HUES64 (cell line): ENCODE results near the gene PIWIL1.

ENCODE experiments used
- H3K27ac ChIP-seq: 2 replicates; pipeline ENCODE4 v1.7.0; 2013; ENCODE audit warnings: low read depth, low read length, inconsistent platforms
- H3K27me3 ChIP-seq: 2 replicates; pipeline ENCODE4 v1.6.1; 2013; ENCODE audit warnings: mild to moderate bottlenecking, low read length; ENCODE audit not compliant: insufficient read depth
- H3K36me3 ChIP-seq: 2 replicates; pipeline ENCODE4 v1.6.1; 2013; ENCODE audit warnings: mild to moderate bottlenecking, low read length; ENCODE audit not compliant: insufficient read depth
- H3K4me1 ChIP-seq: 2 replicates; pipeline ENCODE4 v1.6.1; 2013; ENCODE audit warnings: mild to moderate bottlenecking, low read length, moderate library complexity; ENCODE audit not compliant: insufficient read depth
- H3K4me3 ChIP-seq: 2 replicates; pipeline ENCODE4 v1.5.1; 2013; ENCODE audit warnings: mild to moderate bottlenecking, low read length, moderate library complexity
- H3K9ac ChIP-seq: 2 replicates; pipeline ENCODE4 v1.6.1; 2013; ENCODE audit warnings: mild to moderate bottlenecking, low read depth, low read length
- H3K9me3 ChIP-seq: 2 replicates; pipeline ENCODE4 v1.6.1; 2013; ENCODE audit warnings: low read depth, low read length; ENCODE audit not compliant: insufficient read depth
- WGBS: fragments of 150-250, 120-280 bp; methylation state at CpG from one replicate; pipeline ENCODE4 v1.1.7; 2013; ENCODE audit warnings: missing lambda C conversion rate; 5-methylcytosine and 5-hydroxymethylcytosine counted together

PIWIL1 gene

DNA sequence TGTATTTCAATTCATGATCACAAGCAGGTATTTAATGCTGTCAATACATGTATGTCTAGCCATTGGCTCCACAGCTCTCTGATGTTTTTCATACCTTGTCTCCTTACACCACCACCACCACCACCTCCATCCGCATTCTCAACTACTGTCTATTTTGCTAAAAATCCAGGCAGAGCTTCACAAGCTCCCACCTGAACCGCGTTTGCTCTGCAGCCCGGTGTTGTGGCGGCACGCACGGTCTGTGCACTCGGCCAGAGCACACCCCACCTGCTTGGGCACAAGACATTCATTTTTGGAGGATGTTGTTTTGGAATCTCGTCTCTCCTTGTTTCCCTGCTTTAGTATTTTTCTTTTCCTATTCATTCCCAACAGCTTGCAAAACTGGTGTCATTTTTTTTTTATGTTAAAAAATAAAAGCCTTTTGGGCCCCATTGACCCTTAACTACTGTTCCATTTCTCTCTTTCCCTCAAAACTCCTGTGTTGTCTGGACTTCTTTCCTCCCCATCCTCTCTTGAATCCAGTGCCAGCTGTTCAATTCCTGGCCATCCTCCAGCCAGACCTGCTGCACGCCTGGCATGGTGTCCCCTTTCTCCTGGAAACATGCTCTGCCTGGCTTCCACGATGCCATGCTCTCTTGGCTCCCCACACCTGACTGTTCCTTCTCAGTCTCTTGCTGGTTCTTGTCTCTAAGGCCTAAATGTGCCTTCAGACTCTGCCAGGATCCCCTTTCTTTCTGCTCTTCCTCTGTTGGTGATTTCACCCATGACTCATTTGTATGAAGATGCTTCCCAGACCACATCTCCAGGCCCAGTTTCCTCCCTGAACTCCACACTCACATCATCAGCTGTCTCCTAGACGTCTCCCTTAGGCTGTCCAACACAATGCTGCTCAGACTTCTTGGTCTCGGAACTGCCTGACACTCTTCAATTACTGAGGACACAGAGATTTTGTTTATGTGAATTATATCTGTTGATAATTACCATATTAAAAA is 37.9 kb downstream of the PIWIL1 start:
- Histone ChIP-seq H3K27ac (no peak overlapping the region), H3K4me1 (no peaks in the 10 kb centered on the region), H3K9me3 (no peaks in the 10 kb centered on the region), H3K27me3 (no peaks in the 10 kb centered on the region; the same call in 1 of the 2 replicates), H3K4me3 (no peak overlapping the region), H3K36me3 (no peaks in the 10 kb centered on the region), H3K9ac (no peak overlapping the region)
- 91% methylated on average over 12 of the region's 13 CpGs for WGBS

DNA sequence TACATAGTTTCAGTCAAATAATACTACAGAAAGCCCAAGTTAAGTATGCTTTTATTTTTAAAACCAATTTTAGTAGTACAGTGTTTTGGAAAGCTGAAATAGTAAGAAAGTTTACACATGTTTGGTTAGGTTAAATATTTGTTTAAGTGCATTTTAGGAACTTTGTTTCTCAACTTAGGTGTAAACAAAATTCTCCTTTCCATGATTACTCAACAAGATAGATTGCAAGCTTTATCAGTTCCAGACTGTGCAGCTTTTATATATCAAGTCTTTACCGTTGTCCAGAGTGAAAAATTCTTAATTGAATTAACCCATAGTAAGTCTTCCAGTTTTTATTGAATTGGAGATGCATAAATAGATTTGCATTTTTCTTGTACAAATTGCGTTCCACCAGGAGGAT is 45.1 kb downstream of the PIWIL1 start:
- no peaks in the 10 kb centered on the region for H3K4me1 ChIP-seq
- H3K4me3 ChIP-seq: no peak overlapping the region
- 100% methylated on average over 2 of the region's 2 CpGs for WGBS
- H3K9ac ChIP-seq: no peak overlapping the region
- H3K27ac ChIP-seq: no peak overlapping the region
- H3K9me3 ChIP-seq: no peaks in the 10 kb centered on the region
- H3K27me3 ChIP-seq: no peaks in the 10 kb centered on the region; the same call in 1 of the 2 replicates
- no peaks in the 10 kb centered on the region for H3K36me3 ChIP-seq

DNA sequence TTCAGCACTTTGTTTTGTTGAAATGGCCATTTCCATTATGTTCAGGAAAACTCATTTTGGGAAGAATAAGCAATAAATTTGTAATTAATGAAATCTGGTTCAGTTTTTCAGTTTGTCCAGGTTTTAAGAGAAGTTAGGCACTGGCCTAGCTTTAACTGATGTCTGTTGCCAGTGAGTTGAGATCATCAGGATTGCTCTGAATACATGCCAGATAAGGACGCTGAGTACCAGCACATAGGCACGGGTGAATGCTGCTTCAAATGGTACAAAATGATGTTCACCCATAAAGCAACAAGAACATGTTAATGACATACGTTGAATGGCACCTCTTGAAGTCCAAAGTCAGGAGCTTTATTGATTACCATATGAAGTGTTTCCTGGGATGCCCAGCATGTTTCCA is 46.5 kb downstream of the PIWIL1 start:
- H3K4me1 ChIP-seq: no peaks in the 10 kb centered on the region
- H3K4me3 ChIP-seq: no peak overlapping the region
- H3K9ac ChIP-seq: no peak overlapping the region
- no peaks in the 10 kb centered on the region for H3K27me3 ChIP-seq
- no peaks in the 10 kb centered on the region for H3K36me3 ChIP-seq
- 75% methylated on average over 3 of the region's 3 CpGs for WGBS
- no peaks in the 10 kb centered on the region for H3K9me3 ChIP-seq
- no peak overlapping the region for H3K27ac ChIP-seq

DNA sequence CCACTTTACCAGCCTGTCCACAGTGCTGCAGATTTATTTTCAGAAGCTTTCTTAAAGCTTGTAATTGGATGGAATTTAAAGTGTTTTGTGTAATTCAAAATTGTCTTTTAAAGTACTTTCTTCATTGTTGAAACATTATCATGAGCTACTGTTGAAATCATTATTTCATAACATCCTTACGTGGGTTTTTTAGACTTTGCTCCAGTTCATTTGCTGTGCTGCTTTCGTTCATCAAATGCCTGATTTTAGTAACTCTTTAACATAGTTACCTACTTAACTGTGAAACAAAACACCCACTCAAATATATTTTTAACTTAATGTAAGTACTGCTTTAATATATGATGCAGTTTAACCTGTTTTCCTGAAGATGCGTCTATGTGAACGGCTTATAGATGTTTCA is 47.5 kb downstream of the PIWIL1 start:
- Histone ChIP-seq H3K9me3 (no peaks in the 10 kb centered on the region), H3K27me3 (no peaks in the 10 kb centered on the region), H3K4me3 (no peak overlapping the region), H3K9ac (no peak overlapping the region), H3K27ac (no peak overlapping the region), H3K36me3 (no peaks in the 10 kb centered on the region), H3K4me1 (no peaks in the 10 kb centered on the region)
- 99% methylated on average over 4 of the region's 4 CpGs for WGBS

DNA sequence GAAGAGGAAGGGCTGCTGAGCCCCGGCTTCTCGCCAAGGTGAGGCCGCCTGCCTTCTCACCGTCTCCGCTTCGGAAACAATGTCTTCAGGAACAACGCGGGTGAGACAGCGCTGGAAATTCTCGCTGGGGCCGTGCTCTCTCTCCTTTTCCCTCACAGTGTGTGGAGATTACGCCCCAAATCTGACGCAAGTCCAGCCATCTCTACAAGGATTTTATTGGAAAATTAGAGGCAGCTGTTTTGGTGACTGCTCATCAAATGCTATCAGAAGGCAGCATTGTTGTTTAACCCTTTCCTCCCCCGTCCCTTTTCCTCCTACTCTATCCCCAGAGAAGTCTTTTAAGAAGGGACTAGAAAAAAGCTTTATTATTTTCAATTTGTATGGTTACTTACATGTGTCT is 53.5 kb downstream of the PIWIL1 start:
- Histone ChIP-seq H3K9me3 (no peaks in the 10 kb centered on the region), H3K36me3 (no peaks in the 10 kb centered on the region), H3K27me3 (no peaks in the 10 kb centered on the region), H3K27ac (no peak overlapping the region), H3K4me3 (no peak overlapping the region), H3K9ac (no peak overlapping the region), H3K4me1 (0 out of 2 replicates have a peak, but pooled peaks cover 2% of the 10 kb centered on the region)
- WGBS: 90% methylated on average over 13 of the region's 14 CpGs

DNA sequence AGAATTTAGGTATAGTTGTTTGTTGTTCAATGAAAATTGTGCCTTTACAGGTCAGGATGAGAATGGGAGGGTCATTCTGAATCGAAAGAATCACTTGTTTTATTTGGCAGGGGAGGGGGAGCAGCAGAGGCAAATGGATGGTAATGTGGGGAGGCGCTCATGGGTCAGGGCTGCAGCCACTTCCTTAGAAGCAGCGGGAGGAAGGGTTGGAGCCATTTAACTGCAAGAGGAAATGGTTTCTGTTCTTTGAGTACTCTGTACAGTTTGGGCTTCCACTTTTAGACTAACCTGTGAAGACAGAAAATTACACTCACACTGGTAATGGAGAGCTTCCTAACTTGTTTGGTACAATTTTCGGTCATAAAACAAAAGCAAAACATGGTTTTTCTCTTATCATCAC is 57.2 kb downstream of the PIWIL1 start:
- no peak overlapping the region for H3K4me3 ChIP-seq
- 0 out of 2 replicates have a peak, but pooled peaks cover 2% of the 10 kb centered on the region for H3K4me1 ChIP-seq
- H3K36me3 ChIP-seq: no peaks in the 10 kb centered on the region
- H3K9me3 ChIP-seq: no peaks in the 10 kb centered on the region
- H3K9ac ChIP-seq: no peak overlapping the region
- H3K27ac ChIP-seq: no peak overlapping the region
- WGBS: 72% methylated on average over 3 of the region's 4 CpGs
- H3K27me3 ChIP-seq: no peaks in the 10 kb centered on the region

DNA sequence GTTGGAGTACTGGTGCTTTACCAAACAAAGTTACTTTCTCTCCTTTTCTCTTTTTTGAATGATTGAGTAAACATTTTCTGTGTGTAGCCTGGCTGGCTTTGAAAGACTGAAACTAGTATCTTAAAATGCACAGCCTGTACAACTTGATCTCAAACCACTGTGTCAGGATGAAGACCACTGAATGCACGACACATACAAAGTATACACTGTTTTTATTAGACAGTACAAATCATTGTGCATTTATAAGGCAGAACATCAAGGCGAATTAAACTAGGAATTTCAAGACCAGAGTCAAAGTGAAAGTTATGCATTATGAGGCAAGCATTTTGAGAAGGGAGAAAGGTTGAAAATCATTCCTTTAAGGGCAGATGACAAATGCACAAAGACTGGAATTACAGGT is 59.0 kb downstream of the PIWIL1 start:
- Histone ChIP-seq H3K27ac (no peak overlapping the region), H3K36me3 (no peaks in the 10 kb centered on the region), H3K27me3 (no peaks in the 10 kb centered on the region), H3K9ac (no peak overlapping the region), H3K4me1 (0 out of 2 replicates have a peak, but pooled peaks cover 2% of the 10 kb centered on the region), H3K4me3 (no peak overlapping the region), H3K9me3 (no peaks in the 10 kb centered on the region)
- WGBS: 83% methylated on average over 2 of the region's 2 CpGs

DNA sequence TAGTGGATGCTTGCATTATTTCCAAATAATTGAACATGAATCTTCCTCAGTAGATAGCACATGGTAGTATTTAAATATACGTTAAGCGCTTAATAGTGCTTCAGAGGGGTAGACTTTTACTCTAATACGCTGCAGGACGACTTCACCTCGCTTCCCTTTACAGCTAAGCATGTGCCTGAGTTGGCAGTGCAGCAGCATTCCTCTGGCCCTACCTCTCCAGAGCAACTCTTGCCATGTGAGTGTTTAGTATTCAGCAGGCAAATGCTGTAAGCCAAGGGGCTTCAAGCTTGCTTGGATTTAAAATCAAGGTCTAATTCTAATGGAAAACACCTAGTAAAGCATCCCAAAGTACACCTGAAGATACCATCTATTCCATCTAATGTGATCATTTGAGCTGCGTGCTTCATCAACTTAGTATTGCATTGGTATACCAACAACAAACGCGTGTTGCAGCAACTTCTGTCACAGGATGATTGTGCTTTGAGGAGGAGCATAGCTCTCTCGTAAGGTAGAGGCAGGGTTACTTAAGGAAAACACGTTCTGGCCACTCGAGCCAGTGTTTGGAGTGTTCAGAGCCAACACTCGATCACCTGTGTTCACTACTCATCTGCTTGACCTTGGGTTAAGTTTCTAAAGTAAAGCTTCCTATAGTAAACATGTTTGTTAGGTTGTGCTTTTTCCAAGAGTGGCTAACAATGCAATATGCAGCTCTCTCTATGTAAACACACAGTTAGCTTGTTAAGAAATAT is 60.6 kb downstream of the PIWIL1 start:
- Histone ChIP-seq H3K27ac (no peak overlapping the region), H3K4me3 (no peak overlapping the region), H3K4me1 (0 out of 2 replicates have a peak, but pooled peaks cover 2% of the 10 kb centered on the region), H3K9me3 (no peaks in the 10 kb centered on the region), H3K36me3 (no peaks in the 10 kb centered on the region), H3K27me3 (no peaks in the 10 kb centered on the region), H3K9ac (no peak overlapping the region)
- 96% methylated on average over 12 of the region's 12 CpGs for WGBS

DNA sequence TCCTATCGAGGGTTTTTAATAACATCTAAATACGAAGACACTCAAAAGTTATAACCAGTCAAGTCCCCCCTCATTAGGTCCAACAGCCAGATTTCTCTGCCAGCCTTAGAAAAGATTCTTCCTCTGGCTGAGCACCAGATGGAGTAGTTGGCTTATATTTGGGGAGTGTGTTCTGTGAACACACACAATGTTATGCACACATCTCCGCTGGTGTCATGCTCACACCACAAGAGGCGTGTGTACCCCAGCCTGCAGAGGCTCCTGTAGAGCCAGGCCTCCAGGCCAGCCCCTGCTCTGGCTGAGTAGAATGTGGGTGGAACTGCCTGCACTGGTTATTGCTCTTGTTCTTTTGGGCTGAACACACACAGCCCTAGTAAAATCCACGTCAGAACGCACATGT is 64.0 kb downstream of the PIWIL1 start:
- Histone ChIP-seq H3K36me3 (no peaks in the 10 kb centered on the region), H3K4me3 (no peak overlapping the region), H3K9me3 (no peaks in the 10 kb centered on the region), H3K9ac (no peak overlapping the region), H3K27ac (no peak overlapping the region), H3K4me1 (no peaks in the 10 kb centered on the region), H3K27me3 (no peaks in the 10 kb centered on the region)
- 84% methylated on average over 6 of the region's 6 CpGs for WGBS

DNA sequence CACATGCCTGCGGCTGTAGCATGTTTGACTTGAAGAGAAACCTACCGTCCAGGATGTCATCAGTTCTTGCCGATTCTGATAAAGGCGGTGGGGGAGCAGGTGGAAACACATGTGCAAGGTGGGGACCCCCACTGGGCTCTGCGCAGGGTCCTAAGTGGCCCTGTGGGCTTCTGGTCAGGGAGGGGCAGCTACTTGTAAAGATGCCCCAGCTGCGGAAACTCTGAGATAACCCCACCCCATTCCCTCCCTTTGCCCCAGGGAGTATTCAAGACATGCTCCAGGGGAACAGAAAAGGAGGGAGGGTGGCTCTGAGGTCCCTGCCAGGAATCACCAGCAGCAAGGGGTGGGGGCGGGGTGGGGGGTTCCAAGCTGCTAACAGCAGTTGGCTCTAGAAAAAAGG is 67.6 kb downstream of the PIWIL1 start:
- H3K27ac ChIP-seq: no peak overlapping the region
- no peaks in the 10 kb centered on the region for H3K9me3 ChIP-seq
- no peaks in the 10 kb centered on the region for H3K36me3 ChIP-seq
- WGBS: 49% methylated on average over 6 of the region's 7 CpGs
- no peaks in the 10 kb centered on the region for H3K4me1 ChIP-seq
- H3K4me3 ChIP-seq: no peak overlapping the region
- no peak overlapping the region for H3K9ac ChIP-seq
- no peaks in the 10 kb centered on the region for H3K27me3 ChIP-seq

DNA sequence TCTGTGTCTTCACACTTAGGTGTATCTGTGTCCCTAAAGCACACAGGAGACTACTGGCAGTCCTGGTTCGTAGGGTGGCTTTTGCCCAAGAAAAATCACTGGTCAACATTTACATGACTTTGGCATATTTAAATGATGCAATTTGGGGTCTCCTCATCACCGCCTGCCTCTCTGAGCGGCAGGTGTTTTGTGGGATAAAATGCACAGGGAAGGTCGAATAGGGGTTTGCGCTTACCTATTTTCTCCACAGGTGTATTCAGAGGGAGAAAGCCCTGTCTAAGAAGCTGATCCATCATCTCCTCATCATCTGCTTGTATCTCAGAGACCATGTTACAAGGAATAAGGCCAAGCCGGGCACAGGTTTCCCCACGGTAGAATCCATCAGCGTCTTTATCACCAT is 74.7 kb downstream of the PIWIL1 start:
- WGBS: 98% methylated on average over 8 of the region's 8 CpGs
- Histone ChIP-seq H3K27ac (no peak overlapping the region), H3K4me1 (no peaks in the 10 kb centered on the region), H3K9me3 (no peaks in the 10 kb centered on the region), H3K36me3 (no peaks in the 10 kb centered on the region), H3K27me3 (no peaks in the 10 kb centered on the region), H3K4me3 (no peak overlapping the region), H3K9ac (no peak overlapping the region)
